Esophagus squamous epithelium (tissue), 4 donors: ENCODE data around the gene PDZK1.

Experiments used
- CTCF ChIP-seq, 6 experiments: fragments of 450-650 bp in 4 of 6; fragments of 200-600 bp in 2 of 6; sonication (generic) in 2 of 6; IDR thresholded peaks; one replicate each; pipeline ENCODE4 v1.5.1; 2016 to 2019; ENCODE audit warnings: antibody characterized with exemption in 6 of 6, mild to moderate bottlenecking in 4 of 6, moderate library complexity in 4 of 6
- POLR2A ChIP-seq, 4 donors: fragments of 450-650 bp; IDR thresholded peaks; one replicate each; pipeline ENCODE4 v1.6.1; 2017; ENCODE audit warnings: antibody characterized with exemption in 4 of 4, mild to moderate bottlenecking in 4 of 4, moderate library complexity in 3 of 4

GRCh38 chr1:145730467-145730866 lies 23.3 kb upstream of the PDZK1 start:
- no peak for TF ChIP-seq CTCF (IDR thresholded peaks at IDR 0.05)
- TF ChIP-seq POLR2A (IDR thresholded peaks at IDR 0.05) = no peak
